GM18909 (cell line): Measurements from ENCODE around the gene POLR3GL.
"Not testable (repeated sequence)": the region's sequence is repeated elsewhere in the genome, so short reads cannot be mapped to it uniquely, and the experiment has no call there.

Experiments used
- ATAC-seq: cut with Tn5 transposase; IDR thresholded peaks from one replicate; pipeline ENCODE4 v1.9.1; 2021; ENCODE audit warnings: mild to moderate bottlenecking; ENCODE audit not compliant: unreplicated experiment, poor library complexity

Gene POLR3GL, protein sequence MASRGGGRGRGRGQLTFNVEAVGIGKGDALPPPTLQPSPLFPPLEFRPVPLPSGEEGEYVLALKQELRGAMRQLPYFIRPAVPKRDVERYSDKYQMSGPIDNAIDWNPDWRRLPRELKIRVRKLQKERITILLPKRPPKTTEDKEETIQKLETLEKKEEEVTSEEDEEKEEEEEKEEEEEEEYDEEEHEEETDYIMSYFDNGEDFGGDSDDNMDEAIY

DNA sequence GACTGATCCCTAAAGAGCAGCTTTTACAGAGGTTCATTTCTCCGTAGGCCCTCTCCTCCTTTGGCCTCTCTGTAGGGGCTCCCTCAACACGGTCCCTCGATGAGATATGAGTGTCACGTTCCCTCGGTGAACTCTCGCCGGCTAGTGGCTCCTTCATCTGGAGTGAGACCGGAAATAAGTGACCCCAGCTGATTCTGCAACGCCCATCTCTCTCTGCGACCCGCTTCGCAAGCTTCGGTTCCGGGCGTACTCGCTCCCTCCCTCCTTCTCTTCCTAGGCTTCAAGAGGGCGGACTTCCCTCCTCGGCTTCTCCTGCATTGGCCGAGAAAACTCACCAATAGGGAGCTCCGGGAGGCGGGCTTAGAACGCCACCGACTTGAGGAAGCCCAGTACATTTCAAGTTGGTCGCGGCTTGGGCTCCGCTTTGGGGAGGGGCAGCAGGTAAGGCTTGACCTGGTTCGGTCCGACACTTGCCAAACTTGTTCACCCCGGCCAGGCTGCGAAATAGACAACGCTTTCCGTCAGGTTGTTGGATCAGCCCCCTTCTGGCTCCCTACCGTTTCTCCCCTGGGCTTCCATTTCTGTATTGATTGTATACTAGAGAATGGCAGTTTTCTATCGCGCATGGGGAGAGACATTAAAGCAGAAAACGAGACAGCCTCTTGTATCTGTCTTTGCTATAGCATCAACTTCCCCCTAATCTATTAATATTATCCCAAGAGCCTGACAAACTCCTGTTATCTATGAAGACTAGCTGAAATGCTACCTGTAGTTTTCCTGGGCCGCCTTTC is at the start of gene POLR3GL, which contains the start of gene ANKRD34A:
Gene POLR3GL, plus strand, starts transcription at position 363 of the 791 bp plus-strand sequence. CDS start 10,176 bp downstream, outside the sequence.
Gene ANKRD34A, minus strand, starts transcription at position 248 of the 791 bp plus-strand sequence. CDS start 2,816 bp downstream, outside the sequence.
- ATAC-seq = peak; percentile 90

DNA sequence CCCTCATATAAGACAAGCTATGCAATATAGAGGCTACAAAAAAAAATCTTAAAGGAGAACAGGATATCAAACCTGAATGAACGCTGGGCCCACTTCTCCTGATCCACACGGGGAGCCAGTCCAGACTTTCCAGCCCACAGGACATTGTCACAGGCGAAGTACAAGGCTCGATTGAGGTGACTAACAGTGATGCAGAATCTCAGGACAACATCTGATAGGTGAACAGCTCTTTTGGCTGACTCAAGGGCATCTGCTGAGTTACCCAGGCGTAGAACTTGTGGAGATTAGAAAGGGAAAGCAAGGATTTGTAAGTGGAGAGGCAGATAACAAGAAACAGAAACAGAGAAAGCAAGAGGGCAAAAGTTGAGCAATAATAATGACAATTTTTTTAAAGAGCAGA is 47.7 kb upstream of the POLR3GL start:
- ATAC-seq = no peak

DNA sequence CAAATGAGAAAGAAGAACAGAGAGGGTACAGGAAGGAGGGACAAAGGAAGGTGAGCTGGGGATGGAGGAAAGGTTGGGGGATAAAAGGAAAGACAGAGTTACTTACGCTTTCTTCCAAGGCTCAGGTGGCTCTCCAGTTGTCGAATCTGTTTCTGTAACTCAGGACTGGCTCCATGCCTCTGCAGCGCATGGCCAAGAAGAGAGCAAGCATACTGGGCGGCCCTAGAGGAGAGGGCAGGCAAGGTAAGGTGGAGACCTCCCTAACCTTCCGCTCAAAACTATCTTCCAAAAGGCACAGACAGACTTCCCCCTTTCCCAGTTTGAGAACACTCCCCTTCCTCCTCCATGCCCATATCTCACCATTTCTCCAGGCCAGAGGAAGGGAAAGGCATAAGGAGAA is 46.9 kb upstream of the POLR3GL start:
- no peak for ATAC-seq

DNA sequence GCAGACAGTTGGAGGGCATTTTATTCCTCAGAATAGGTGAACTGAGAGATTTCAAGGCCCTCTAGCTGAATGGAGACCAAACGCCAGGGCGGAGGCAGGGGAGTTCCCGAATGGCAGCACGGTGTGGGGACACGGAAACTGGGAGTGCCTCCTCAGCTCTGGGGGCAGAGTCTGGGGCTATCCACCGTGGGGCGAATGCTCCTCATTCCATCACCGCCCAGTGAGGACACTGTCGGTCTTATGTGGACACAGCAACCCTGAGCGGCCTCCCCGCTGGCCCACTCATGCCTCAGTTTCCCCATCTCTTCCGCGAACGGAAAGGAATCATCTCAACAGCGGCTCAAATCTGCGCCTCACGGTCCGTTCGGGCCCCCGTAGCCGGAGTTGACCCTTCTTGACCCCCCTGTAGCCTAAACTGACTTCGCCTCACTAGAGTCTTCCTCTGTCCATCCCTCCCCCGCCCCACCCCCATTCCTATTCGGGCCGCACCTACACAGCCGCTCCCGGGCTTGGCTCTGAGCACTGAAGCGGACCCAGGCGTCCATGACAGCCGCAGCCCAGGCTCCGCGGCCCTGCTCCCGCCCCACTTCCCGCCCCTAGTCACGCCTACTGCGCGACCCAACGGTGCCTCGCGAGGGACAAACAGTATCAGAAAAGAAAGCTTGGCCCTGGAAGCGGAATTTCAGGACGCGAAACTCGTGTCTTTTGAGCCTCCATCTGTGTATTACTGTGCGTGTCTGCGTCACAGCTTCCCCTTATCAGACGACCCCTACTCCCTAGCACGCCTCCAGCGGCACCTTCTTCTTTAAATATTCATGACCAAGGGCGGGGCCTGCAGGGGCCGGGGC is 46.1 kb upstream of the POLR3GL start, which contains the start of gene PEX11B:
Gene PEX11B, minus strand, starts transcription at position 574 of the 848 bp plus-strand sequence. Its CDS starts 29 bp downstream, at position 545.
- ATAC-seq = peak; percentile 84

DNA sequence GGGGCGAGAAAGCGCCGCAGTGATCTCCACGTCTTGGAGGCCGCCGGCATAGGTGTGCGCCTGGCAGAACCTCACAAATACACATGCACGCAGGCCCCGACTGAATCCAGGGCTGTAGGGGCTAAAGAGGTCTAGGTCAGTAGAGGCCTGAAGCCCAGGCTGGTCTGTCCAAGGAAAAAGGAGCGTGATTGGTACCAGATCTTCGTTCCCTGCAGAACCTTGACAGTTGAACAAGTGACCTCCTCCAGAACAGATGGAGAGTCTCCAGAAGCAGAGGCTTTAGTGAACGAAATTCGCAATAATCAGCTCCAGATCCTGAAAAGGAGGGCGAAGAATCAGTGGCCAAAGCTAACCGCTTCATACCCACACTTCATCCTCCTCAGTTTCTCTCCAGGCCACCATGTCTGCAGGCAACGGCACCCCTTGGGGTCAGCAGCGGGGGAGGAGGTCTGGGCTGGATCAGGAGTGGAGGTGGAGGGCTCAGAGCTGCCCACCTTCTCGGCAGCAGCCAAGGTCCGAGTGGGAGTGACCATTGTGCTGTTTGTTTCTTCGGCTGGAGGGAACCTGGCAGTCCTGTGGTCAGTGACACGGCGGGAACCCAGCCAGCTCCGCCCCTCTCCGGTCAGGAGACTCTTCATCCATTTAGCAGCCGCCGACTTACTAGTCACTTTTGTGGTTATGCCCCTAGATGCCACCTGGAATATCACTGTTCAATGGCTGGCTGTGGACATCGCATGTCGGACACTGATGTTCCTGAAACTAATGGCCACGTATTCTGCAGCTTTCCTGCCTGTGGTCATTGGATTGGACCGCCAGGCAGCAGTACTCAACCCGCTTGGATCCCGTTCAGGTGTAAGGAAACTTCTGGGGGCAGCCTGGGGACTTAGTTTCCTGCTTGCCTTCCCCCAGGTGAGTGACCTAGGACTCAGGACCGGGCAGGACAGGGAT is 45.2 kb upstream of the POLR3GL start:
- peak; percentile 17 for ATAC-seq

DNA sequence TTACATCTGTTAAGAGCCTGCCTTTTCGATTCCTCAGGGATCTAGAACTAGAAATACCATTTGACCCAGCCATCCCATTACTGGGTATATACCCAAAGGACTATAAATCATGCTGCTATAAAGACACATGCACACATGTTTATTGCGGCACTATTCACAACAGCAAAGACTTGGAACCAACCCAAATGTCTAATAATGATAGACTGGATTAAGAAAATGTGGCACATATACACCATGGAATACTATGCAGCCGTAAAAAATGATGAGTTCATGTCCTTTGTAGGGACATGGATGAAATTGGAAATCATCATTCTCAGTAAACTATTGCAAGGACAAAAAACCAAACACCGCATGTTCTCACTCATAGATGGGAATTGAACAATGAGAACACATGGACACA is 44.2 kb upstream of the POLR3GL start:
- not testable (repeated sequence) for ATAC-seq

DNA sequence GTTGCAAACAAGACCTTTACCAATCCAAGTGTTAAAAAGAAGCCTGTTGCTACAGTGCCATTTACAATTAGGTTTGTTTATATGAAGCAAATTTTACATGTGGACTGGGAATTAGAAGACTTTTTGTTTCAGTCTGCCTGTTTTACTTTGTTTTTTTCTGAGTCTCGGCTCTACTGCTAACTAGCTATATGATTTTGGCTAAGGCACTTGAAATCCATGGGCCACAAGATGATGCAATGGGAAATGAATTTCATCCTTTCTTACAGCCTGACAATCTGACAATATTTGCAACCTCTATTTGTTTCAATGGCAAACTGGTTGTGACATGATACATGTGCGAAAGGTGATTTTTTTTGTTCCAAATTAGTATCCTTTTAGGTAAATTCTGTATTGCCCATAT is 42.2 kb upstream of the POLR3GL start:
- no peak for ATAC-seq

DNA sequence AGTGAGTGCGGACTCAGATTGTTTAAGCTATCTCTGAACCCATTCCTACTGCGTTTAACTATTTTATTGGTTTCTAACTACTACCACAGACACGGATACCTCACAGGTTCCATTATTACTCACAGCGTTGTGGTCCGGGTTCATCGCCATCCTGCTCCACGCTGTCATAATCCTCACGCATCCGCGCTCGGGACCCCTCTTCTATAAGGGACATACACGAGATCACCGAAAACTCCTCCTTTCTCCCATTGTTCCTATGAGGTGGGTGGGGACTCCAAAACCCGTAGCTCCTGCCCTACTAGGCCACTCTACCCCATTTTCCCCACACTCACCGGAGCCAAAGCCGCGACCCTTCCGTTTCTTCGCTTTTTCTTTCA is 37.8 kb upstream of the POLR3GL start:
- peak; percentile 5 for ATAC-seq

DNA sequence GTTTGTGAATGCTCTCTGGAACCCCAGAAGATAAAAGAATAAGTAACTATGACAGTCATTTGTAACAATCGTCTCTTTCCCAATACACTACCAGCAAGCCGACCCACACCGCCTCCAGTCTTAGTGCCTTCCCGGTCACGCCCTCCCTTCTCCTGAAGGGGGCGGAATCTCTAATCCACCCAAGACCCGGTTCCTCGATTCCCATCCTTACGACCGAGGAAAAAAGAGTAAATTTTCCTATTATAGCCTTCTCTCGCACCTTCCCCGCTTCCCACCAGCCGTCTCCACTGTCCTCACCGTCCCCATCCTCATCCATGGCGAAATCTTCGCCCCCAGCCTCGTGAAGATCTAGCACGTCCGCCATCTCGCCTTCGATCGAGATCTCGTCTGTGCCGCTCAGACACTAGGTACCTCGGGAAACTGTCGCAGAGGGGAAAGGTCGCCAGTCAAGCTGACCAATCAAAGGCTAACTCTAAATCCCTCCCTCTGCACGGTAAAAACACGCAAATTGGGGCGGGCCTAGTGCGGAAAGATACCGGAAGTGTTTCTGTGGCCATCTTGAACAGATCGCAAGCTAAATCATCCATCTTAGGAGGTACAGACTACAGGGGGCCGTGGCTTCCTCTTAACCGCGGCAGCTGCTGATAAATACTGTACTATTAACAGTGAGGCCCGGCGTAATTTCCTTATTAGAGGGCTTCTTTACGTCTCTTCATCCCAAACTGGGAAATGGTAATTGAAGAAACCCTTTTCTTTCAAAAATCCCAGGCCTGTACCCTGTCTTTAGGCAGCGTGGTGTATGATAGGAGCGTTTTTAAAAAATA is 37.2 kb upstream of the POLR3GL start, which contains the start of gene RBM8A:
Gene RBM8A, minus strand, starts transcription at position 422 of the 824 bp plus-strand sequence. Its CDS starts 58 bp downstream, at position 364.
- ATAC-seq = peak; percentile 97

DNA sequence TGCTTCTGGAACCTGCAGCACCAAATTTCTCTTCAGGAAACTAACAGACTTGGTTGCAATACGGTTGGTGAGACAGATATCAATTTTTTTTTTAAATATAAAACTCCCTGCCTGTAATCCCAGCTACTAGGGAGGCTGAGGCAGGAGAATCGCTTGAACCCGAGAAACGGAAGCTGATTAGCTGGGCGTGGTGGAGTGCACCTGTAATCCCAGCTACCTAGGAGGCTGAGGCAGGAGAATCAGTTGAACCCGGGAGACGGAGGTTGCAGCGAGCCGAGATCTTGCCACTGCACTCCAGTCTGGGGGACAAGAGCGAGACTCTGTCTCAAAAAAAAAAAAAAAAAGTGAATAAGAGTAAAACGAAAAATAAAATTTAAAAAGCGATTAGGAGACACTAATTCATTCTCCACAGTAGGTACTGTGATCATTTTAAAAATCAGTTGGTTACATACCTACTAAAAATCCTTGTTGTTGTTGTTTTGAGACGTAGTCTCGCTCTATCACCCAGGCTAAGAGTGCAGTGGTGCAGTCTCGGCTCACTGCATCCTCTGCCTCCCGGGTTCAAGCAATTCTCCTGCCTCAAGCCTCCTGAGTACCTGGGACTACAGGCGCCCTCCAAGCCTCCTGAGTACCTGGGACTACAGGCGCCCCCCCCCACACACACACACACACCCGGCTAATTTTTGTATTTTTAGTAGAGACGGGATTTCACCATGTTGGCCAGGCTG is 36.4 kb upstream of the POLR3GL start:
- no peak for ATAC-seq

DNA sequence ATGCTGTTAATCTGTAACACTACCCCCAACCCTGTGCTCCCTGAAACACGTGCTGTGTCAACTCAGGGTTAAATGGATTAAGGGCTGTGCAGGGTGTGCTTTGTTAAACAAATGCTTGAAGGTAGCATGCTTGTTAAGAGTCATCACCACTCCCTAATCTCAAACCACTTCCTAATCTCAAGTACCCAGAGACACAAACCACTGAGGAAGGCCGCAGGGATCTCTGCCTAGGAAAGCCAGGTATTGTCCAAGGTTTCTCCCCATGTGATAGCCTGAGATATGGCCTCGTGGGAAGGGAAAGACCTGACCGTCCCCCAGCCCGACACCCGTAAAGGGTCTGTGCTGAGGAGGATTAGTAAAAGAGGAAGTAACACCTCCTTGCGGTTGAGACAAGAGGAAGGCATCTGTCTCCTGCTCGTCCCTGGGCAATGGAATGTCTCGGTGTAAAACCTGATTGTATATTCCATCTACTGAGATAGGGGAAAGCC is 31.9 kb upstream of the POLR3GL start:
- not testable (repeated sequence) for ATAC-seq

DNA sequence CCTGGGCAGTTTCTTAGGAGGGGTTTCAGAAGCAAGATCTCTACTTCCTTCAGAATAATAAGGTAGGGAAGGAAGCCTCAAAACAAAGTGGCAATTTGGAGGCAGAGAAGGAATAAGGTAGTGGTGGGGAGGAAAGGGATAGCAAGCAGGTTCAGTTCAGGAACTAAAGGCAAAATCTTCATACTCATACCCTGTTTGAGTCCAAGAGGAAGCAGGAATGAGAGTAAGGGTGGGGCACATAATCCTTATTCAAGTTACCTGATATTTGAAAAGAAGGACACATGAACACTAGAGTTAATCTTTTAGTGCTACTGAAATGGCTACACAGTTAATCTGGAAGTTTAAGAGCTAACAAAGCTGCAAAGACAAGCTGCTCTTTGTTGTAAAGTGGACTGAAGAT is 28.8 kb upstream of the POLR3GL start:
- ATAC-seq = no peak

DNA sequence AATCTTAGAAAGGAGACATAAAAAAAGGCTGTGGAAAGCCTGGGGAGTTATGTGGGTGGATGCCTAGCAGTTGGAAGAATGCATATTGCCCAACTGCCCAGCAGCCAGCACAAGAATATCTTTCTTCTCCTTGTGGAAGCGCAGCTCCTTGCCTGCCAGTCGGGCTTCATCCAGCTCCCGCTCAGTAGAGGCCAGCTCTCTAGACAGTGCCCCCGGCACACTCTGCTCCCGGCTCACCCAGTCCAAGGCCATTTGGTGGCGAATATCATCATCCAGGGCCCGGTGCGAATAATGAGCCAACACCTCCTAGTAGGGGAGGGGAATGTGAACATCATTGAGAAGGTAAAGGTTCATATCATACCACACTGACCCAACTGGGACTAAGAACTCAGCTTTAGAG is 28.2 kb upstream of the POLR3GL start:
- no peak for ATAC-seq

DNA sequence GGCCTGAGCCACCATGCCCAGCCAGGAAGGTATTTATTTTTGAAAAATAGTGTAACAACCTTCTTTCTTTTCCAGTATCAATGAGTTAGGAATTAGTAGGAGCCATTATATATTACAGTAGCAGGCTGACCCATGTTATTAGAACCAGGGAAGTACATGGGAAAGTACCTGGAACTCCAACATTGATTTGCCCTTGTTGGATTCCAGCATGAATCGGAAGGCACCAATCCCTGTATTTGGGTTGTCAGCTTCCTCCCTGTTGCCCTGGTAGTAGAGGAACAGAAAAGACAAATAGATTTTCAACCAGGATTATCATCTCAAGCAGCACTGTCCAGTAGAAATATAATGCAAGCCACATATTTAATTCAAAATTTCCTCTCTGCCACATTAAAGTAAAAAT is 27.1 kb upstream of the POLR3GL start:
- ATAC-seq = no peak

DNA sequence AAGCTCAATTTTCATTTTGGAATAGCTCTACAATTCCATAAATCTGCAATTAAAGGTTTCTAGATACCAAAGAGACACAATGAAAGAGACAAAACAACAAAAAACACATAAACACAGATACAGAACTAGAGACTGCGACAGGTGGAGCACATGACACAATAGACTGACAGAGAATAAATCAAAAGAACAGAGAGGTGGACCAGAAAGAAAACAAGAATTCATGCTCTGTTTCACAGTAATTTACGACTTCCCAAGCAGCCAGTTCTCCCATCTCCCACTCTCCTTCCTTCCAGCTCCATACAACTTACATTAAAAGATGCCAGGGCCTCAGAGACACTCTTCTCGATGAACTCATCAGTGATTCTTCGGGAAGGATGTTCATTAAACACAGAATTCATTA is 22.1 kb upstream of the POLR3GL start:
- no peak for ATAC-seq

DNA sequence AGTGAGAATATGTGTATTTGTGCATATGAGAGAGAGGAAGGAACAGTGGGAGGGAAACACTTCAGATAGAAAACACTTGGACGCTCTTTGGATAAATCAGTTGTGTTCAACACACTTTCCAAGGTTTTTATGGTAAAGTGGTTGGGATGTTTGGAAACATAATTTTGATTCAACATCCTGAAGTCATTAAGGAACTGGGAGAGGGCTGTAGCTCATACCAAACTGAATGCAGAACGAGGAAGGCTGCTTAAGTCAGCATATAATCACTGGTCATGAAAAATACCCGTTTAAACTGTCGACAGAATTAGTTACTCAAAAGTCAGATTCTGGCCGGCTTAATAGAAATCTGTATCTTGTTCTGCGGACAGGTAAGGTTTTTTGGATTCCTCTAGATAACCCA is 21.6 kb upstream of the POLR3GL start:
- no peak for ATAC-seq

DNA sequence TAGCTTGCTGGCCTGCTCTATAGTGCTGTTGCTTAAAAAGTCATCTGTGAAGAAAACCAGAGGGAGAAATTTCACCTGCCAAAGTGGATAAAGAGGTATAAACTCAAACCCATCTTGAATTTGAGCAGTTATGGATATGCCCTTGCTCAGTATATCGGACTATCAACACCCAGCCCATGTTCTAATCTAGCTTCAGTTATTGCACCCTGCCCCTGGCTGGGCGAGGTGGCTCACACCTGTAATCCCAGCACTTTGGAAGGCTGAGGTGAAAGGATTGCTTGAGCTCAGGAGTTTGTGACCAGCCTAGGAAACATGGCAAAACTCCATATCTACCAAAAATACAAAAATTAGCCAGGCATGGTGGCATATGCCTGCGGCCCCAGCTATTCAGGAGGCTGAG is 20.0 kb upstream of the POLR3GL start:
- ATAC-seq = no peak

DNA sequence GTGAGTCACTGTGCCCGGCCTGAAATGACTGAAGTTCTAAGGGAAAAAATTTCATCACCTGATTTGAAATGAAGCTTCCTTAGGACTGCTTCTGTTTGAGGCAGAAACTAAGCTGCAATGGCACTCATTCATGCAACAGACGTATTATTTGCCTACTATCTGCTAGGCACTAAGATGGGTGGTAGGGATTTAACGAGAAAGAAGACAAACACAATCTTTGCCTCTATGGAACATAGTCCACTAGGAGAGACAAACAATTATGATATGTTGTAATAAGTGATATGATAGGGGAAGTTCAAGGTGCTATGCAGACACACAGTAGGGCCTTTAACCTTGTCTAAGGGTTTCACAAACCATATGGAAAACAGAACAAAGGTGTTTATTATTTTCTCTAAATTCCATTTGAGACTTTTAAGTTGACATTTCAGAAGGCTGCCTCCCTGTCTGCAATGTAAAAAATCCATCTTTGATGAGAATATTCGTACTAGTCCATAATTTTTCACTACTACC is 18.0 kb upstream of the POLR3GL start:
- no peak for ATAC-seq
